T47D (cell line): ENCODE results near the gene CMIP.

Source experiments
- DNase-seq, 2 experiments: peaks; one replicate each; pipeline versions ENCODE4 v3.0.0 to v3.0.0-alpha.2; 2011 to 2012; ENCODE audit warnings: low read depth in 1 of 2, low spot score in 1 of 2
- JUND ChIP-seq: IDR thresholded peaks from 2 replicates; pipeline ENCODE4 v1.6.1; 2012; ENCODE audit warnings: low read depth
- in situ Hi-C: cut with HindIII; loops from 2 replicates; pipeline ENCODE4 v1.10.0; 2016; ENCODE audit warnings: low sequenced_read_pairs, low pct_unique_long_range_greater_than_20kb

CMIP gene

GRCh38 chr16:81464279-81464678 is 19.7 kb downstream of the CMIP start:
- in situ Hi-C loops, result no loop called here
- no peak for TF ChIP-seq JUND
- DNase-seq, result no peak

GRCh38 chr16:81465375-81465943 is 20.9 kb downstream of the CMIP start:
- no peak for TF ChIP-seq JUND
- in situ Hi-C loops, result no loop called here
- DNase-seq, result no peak

GRCh38 chr16:81466356-81466980 is 21.9 kb downstream of the CMIP start:
- no peak for TF ChIP-seq JUND
- no peak for DNase-seq
- in situ Hi-C loops, result no loop called here

- DNase-seq, result no peak
- TF ChIP-seq JUND, result no peak
- in situ Hi-C loops, result no loop called here
Measured at GRCh38 chr16:81467072-81467471, 22.5 kb downstream of the CMIP start.

- no peak for DNase-seq
- in situ Hi-C loops, result no loop called here
- TF ChIP-seq JUND, result no peak
Measured at GRCh38 chr16:81467815-81468214, 23.2 kb downstream of the CMIP start.

- TF ChIP-seq JUND, result no peak
- in situ Hi-C loops, result no loop called here
- DNase-seq, result no peak
Measured at GRCh38 chr16:81468269-81468902, 23.8 kb downstream of the CMIP start.

- no peak for TF ChIP-seq JUND
- in situ Hi-C loops, result no loop called here
- DNase-seq, result no peak
Measured at GRCh38 chr16:81469183-81469677, 24.6 kb downstream of the CMIP start.

- in situ Hi-C loops, result no loop called here
- DNase-seq, result no peak
- no peak for TF ChIP-seq JUND
Measured at GRCh38 chr16:81469710-81470535, 25.3 kb downstream of the CMIP start.

GRCh38 chr16:81470796-81471636 is 26.4 kb downstream of the CMIP start:
- TF ChIP-seq JUND, result no peak
- DNase-seq, result no peak
- in situ Hi-C loops, result no loop called here

- no peak for TF ChIP-seq JUND
- no peak for DNase-seq
- in situ Hi-C loops, result no loop called here
Measured at GRCh38 chr16:81471882-81472281, 27.3 kb downstream of the CMIP start.

GRCh38 chr16:81472391-81472790 is 27.8 kb downstream of the CMIP start:
- TF ChIP-seq JUND, result no peak
- in situ Hi-C loops, result no loop called here
- DNase-seq, result no peak

GRCh38 chr16:81473066-81473488 is 28.5 kb downstream of the CMIP start:
- in situ Hi-C loops, result no loop called here
- no peak for DNase-seq
- no peak for TF ChIP-seq JUND
